ENCODE data around the gene WNT9B. TPM values are rescaled to one million over a fixed set of nuclear protein-coding genes. Genes with fewer than 3 reads are reported as not detected.

The WNT9B gene
- total and polyA plus RNA-seq, 2 donors (not counting 1 experiment from before 2014, with no cell fraction given), result not detected

DNA sequence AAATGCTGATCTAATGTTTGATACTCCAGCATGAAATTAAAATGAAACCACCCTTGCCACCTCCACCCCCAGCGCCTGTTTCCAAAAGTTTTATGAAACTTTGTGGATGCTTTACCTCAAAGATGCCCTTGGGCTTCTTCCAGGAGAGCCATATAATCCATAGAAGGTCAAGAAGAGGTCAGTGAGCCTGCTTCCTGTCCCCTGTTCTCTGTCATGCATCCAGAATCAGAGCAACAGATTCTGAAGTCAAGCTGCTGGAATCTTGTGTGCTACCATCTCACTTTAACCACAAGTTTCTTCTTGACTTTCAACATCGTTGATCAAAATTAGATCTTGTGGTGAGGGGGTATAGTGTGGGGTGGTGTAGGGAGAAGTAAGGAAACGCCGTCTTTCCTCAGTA is 80.2 kb downstream of the WNT9B start:
- Histone ChIP-seq H3K27me3 (ENCODE audit: control insufficient read depth, insufficient read depth, low read length) (no peaks in the 10 kb centered on the region), H3K4me2 (ENCODE audit: extremely low read depth, insufficient read depth, low read length) (no peak overlapping the region), H2AFZ (ENCODE audit: low read length) (no peak overlapping the region), H3K27ac (ENCODE audit: insufficient read depth, low read length) (no peak overlapping the region), H3K9ac (ENCODE audit: insufficient read depth, low read length) (no peak overlapping the region), H3K4me1 (ENCODE audit: control insufficient read depth, extremely low read depth, insufficient read depth, low read length) (no peaks in the 10 kb centered on the region), H3K9me3 (ENCODE audit: control insufficient read depth, insufficient read depth, low read depth, low read length) (no peaks in the 10 kb centered on the region), H3K36me3 (ENCODE audit: control insufficient read depth, insufficient read depth, low read length) (peaks cover 18% of the 10 kb centered on the region), H3K4me3 (replicated peaks in 1 of 4; ENCODE audit: control extremely low read depth in 1 of 4, insufficient read depth in 1 of 4, low read depth in 3 of 4, low read length in 4 of 4) (no peak overlapping the region), H4K20me1 (ENCODE audit: control insufficient read depth, extremely low read depth, insufficient read depth, low read length) (peaks cover 2% of the 10 kb centered on the region), H3K79me2 (ENCODE audit: control insufficient read depth, insufficient read depth, low read length) (peaks cover 31% of the 10 kb centered on the region)
- TF ChIP-seq EZH2 (IDR thresholded peaks at IDR 0.05; ENCODE audit: low read length, missing control alignments) (no peak), CTCF (conservative IDR thresholded peaks at IDR 0.05 in 1 of 2, IDR thresholded peaks at IDR 0.05 in 1 of 2; ENCODE audit: low read depth in 1 of 2, low read length in 2 of 2) (no peak)
- no peak for DNase-seq (ENCODE audit: low read depth in 2 of 2)

GRCh38 chr17:46935658-46936266 is 84.4 kb downstream of the WNT9B start:
- H3K4me2 ChIP-seq (ENCODE audit: extremely low read depth, insufficient read depth, low read length), result no peak overlapping the region
- no peaks in the 10 kb centered on the region for H3K9me3 ChIP-seq (ENCODE audit: control insufficient read depth, insufficient read depth, low read depth, low read length)
- H3K4me3 ChIP-seq (replicated peaks in 1 of 4; ENCODE audit: control extremely low read depth in 1 of 4, insufficient read depth in 1 of 4, low read depth in 3 of 4, low read length in 4 of 4), result no peak overlapping the region
- TF ChIP-seq EZH2 (IDR thresholded peaks at IDR 0.05; ENCODE audit: low read length, missing control alignments), result no peak
- no peak for TF ChIP-seq CTCF (conservative IDR thresholded peaks at IDR 0.05 in 1 of 2, IDR thresholded peaks at IDR 0.05 in 1 of 2; ENCODE audit: low read depth in 1 of 2, low read length in 2 of 2)
- no peak overlapping the region for H3K27ac ChIP-seq (ENCODE audit: insufficient read depth, low read length)
- H3K36me3 ChIP-seq (ENCODE audit: control insufficient read depth, insufficient read depth, low read length), result peaks cover 35% of the 10 kb centered on the region
- no peak overlapping the region for H3K9ac ChIP-seq (ENCODE audit: insufficient read depth, low read length)
- no peaks in the 10 kb centered on the region for H3K4me1 ChIP-seq (ENCODE audit: control insufficient read depth, extremely low read depth, insufficient read depth, low read length)
- H3K27me3 ChIP-seq (ENCODE audit: control insufficient read depth, insufficient read depth, low read length), result no peaks in the 10 kb centered on the region
- DNase-seq (ENCODE audit: low read depth in 2 of 2), result peak in 1 of 2 donors; percentile 28
- no peaks in the 10 kb centered on the region for H3K79me2 ChIP-seq (ENCODE audit: control insufficient read depth, insufficient read depth, low read length)
- no peak overlapping the region for H2AFZ ChIP-seq (ENCODE audit: low read length)
- H4K20me1 ChIP-seq (ENCODE audit: control insufficient read depth, extremely low read depth, insufficient read depth, low read length), result no peaks in the 10 kb centered on the region

Other genes with a start within 250 kb of the WNT9B start
- 0.77 and 1.3 TPM in 2 replicates for gene WNT3, start 32.9 kb upstream of the WNT9B start, total RNA-seq
- 0.94 and 1.5 TPM in 2 replicates for gene WNT3, start 32.9 kb upstream of the WNT9B start, polyA plus RNA-seq
- 42.1 and 49.5 TPM in 2 replicates for gene GOSR2, start 71.6 kb downstream of the WNT9B start, total RNA-seq
- 59.8 and 72.8 TPM in 2 replicates for gene GOSR2, start 71.6 kb downstream of the WNT9B start, polyA plus RNA-seq
- not detected in 2 replicates for gene RPRML, start 127.7 kb downstream of the WNT9B start, total RNA-seq
- gene RPRML, start 127.7 kb downstream of the WNT9B start, polyA plus RNA-seq, result not detected in 2 replicates